K562 (cell line): Measurements from ENCODE around the gene CKLF. TPM values are rescaled to one million over a fixed set of nuclear protein-coding genes. Genes with fewer than 3 reads are reported as not detected.
A peak's percentile ranks its signal among the peaks of the same experiment; 100 is the strongest.

Source experiments
- ATAC-seq: fragments of 200-7000 bp; cut with Tn5 transposase; 3 replicates; pipeline ENCODE4 v1.9.1; 2020; ENCODE audit warnings: moderate library complexity
- BruUV-seq: library from RNA; stranded (reverse); fragments of 400-500 nt; replicated peaks from 2 replicates; lab custom pipeline; 2021; lab: Mats Ljungman, UMichigan
- CTCF ChIA-PET: fragments of 300-600 bp; formaldehyde crosslinking; extraction: SDS; loops from one replicate; lab custom pipeline; 2021; ENCODE audit warnings: low intra/inter-chr PET ratio; lab: Yijun Ruan, JAX
- POLR2A ChIA-PET: fragments of 300-600, 350-650 bp; sonication (Branson Sonifier 250); formaldehyde crosslinking; extraction: SDS; loops from one replicate; lab custom pipeline; 2021; ENCODE audit warnings: antibody characterized with exemption, inconsistent platforms; lab: Yijun Ruan, JAX
- DNase-seq, 4 experiments: peaks; one replicate each; pipeline versions ENCODE4 v3.0.0 to v3.0.0-alpha.2; 2011 to 2018; ENCODE audit warnings: low spot score in 3 of 4, mixed read lengths in 3 of 4; ENCODE audit errors: extremely low read depth in 1 of 4
- FAIRE-seq: peaks from 2 replicates; lab custom pipeline; 2011; peaks lifted over from hg19 to GRCh38; lab: Jason Lieb, UNC
- H2AFZ ChIP-seq: 2 replicates; pipeline ENCODE4 v1.6.0; 2011; ENCODE audit warnings: low read depth, low read length, control low read depth, inconsistent platforms
- H3K27ac ChIP-seq: fragments of 200-600 bp; 3 replicates; pipeline ENCODE4 v1.8.0; 2011; ENCODE audit warnings: low read depth, mild to moderate bottlenecking, control low read depth, inconsistent platforms, low read length, moderate library complexity, mixed read lengths; ENCODE audit errors: extremely low read depth
- H3K27me3 ChIP-seq, 2 experiments: fragments of 300-600 bp in 1 of 2; 2 replicates in 1 of 2; 3 replicates in 1 of 2; pipeline versions ENCODE4 v1.6.0 to v1.8.0; 2011; ENCODE audit warnings: inconsistent platforms in 2 of 2, low read length in 2 of 2, mild to moderate bottlenecking in 1 of 2, mixed read lengths in 1 of 2, moderate library complexity in 1 of 2; ENCODE audit not compliant: control insufficient read depth in 2 of 2, insufficient read depth in 2 of 2
- H3K36me3 ChIP-seq: fragments of 300-600 bp; 3 replicates; pipeline ENCODE4 v1.8.0; 2011; ENCODE audit warnings: mild to moderate bottlenecking, low read length, inconsistent platforms; ENCODE audit not compliant: control insufficient read depth, insufficient read depth
- H3K4me1 ChIP-seq, 2 experiments: fragments of 200-600 bp in 1 of 2; replicated peaks in 1 of 2; 2 replicates in 1 of 2; 3 replicates in 1 of 2; pipeline versions ENCODE4 v1.5.1 to v1.8.0; 2011; ENCODE audit warnings: inconsistent platforms in 2 of 2, low read length in 2 of 2, mild to moderate bottlenecking in 1 of 2, mixed read lengths in 1 of 2, moderate library complexity in 1 of 2; ENCODE audit not compliant: control insufficient read depth in 2 of 2, insufficient read depth in 2 of 2
- H3K4me2 ChIP-seq: 2 replicates; pipeline ENCODE4 v1.6.1; 2011; ENCODE audit warnings: low read length, control low read depth, inconsistent platforms, mixed read lengths; ENCODE audit not compliant: insufficient read depth
- H3K4me3 ChIP-seq: fragments of 200-600 bp; sonication (generic), shearing (Covaris generic); 2 replicates; pipeline ENCODE4 v1.5.1; 2016; ENCODE audit warnings: control low read depth, inconsistent platforms
- H3K79me2 ChIP-seq: fragments of 200-600 bp; 3 replicates; pipeline ENCODE4 v1.8.0; 2011; ENCODE audit warnings: low read length, inconsistent platforms; ENCODE audit not compliant: control insufficient read depth, insufficient read depth
- H3K9ac ChIP-seq, 2 experiments: 2 replicates each; pipeline versions ENCODE4 v1.6.0 to v1.6.1; 2011; ENCODE audit warnings: low read depth in 2 of 2, low read length in 2 of 2, control low read depth in 1 of 2, inconsistent platforms in 1 of 2, mild to moderate bottlenecking in 1 of 2, mixed read lengths in 1 of 2; ENCODE audit not compliant: insufficient read depth in 1 of 2
- H3K9me1 ChIP-seq: one replicate; pipeline ENCODE4 v1.6.0; 2011; ENCODE audit warnings: inconsistent platforms, mild to moderate bottlenecking, low read length, moderate library complexity; ENCODE audit not compliant: control insufficient read depth, insufficient read depth
- H3K9me3 ChIP-seq: replicated peaks from 2 replicates; pipeline ENCODE4 v1.5.1; 2011; ENCODE audit warnings: low read depth, low read length, inconsistent platforms; ENCODE audit not compliant: control insufficient read depth, insufficient read depth
- H4K20me1 ChIP-seq: replicated peaks from 2 replicates; pipeline ENCODE4 v1.6.1; 2011; ENCODE audit warnings: low read length, inconsistent platforms, mixed read lengths; ENCODE audit not compliant: control insufficient read depth, insufficient read depth
- EGR1 ChIP-seq: fragments of 450-650 bp; conservative IDR thresholded peaks from 2 replicates; pipeline ENCODE4 v1.6.1; 2017; ENCODE audit warnings: mild to moderate bottlenecking
- FOXM1 ChIP-seq, 2 experiments: fragments of 450-650 bp in 1 of 2; sonication (generic) in 1 of 2; formaldehyde crosslinking in 1 of 2; IDR thresholded peaks; 2 replicates each; pipeline versions ENCODE4 v1.6.1 to v1.9.0; 2017 to 2022; ENCODE audit warnings: low read depth in 2 of 2, mild to moderate bottlenecking in 2 of 2, missing genetic modification reagents in 1 of 2, moderate library complexity in 1 of 2
- FUS ChIP-seq: fragments of 200-400 bp; formaldehyde crosslinking; optimal IDR thresholded peaks from 2 replicates; pipeline ENCODE3; 2017; ENCODE audit warnings: low read depth, low read length
- MAZ ChIP-seq, 2 experiments: fragments of 450-650 bp in 1 of 2; sonication (generic) in 1 of 2; formaldehyde crosslinking; IDR thresholded peaks in 1 of 2; conservative IDR thresholded peaks in 1 of 2; 2 replicates each; pipeline versions ENCODE4 v1.4.0 to v1.5.0; 2020; ENCODE audit warnings: mild to moderate bottlenecking in 1 of 2, missing genetic modification reagents in 1 of 2
- MEF2D ChIP-seq: conservative IDR thresholded peaks from 2 replicates; pipeline ENCODE4 v1.6.1; 2016; ENCODE audit warnings: low read depth, missing genetic modification characterization, missing compliant biosample characterization
- POLR2A ChIP-seq: fragments of 450-650 bp; conservative IDR thresholded peaks from 2 replicates; pipeline ENCODE4 v1.6.1; 2016
- RBM25 ChIP-seq: fragments of 200-400 bp; formaldehyde crosslinking; IDR thresholded peaks from 2 replicates; pipeline ENCODE4 v1.6.1; 2018; ENCODE audit warnings: low read length, low read depth, moderate library complexity; ENCODE audit not compliant: severe bottlenecking
- ZNF780A ChIP-seq: fragments of 250-450 bp; sonication (Bioruptor Pico); IDR thresholded peaks from 2 replicates; pipeline ENCODE4 v1.5.0; 2021; ENCODE audit warnings: mild to moderate bottlenecking
- WGBS: fragments of 100-300 bp; shearing (Covaris generic); methylation state at CpG from one replicate; pipeline ENCODE4 v1.1.6; 2016; ENCODE audit warnings: low coverage, mixed read lengths; ENCODE audit not compliant: insufficient coverage; ENCODE audit errors: missing lambda C conversion rate; 5-methylcytosine and 5-hydroxymethylcytosine counted together
- in situ Hi-C: fragments of 300-500 bp; cut with MboI; formaldehyde crosslinking; loops from 4 replicates; pipeline ENCODE4 v1.15.0; 2018; ENCODE audit warnings: inconsistent platforms, mixed read lengths
- intact Hi-C: fragments of 100-400 bp; cut with micrococcal nuclease; formaldehyde crosslinking; loops from 2 replicates; pipeline ENCODE4 v1.14.2; 2022
- polyA plus RNA-seq, 8 experiments: library from polyadenylated mRNA; depleted of rRNA in 4 of 8; stranded (reverse) in 5 of 8; unstranded in 3 of 8; fragments of >200 nt; fragmentation: Nextera tagmentation in 2 of 8; fragmentation: Illumina TruSeq in 1 of 8; extraction: Ambion mirVana in 2 of 8; extraction: Trizol in 1 of 8; gene quantifications; 2 replicates each; pipeline versions ENCODE4 v1.2.1 to v1.2.3, GENCODE V29; 2011 to 2014; ENCODE audit warnings: inconsistent platforms in 1 of 8, missing spikeins in 1 of 8
- total RNA-seq, 7 experiments: library from RNA; depleted of rRNA in 6 of 7; stranded (reverse); fragments of >200 nt in 6 of 7; fragmentation: Illumina TruSeq in 2 of 7; extraction: Trizol in 2 of 7; gene quantifications; 2 replicates each; pipeline versions ENCODE4 v1.2.1 to v1.2.3, GENCODE V29; 2011 to 2021; ENCODE audit warnings: low replicate concordance in 1 of 7
- TF ChIP-seq, protein P1 (sequence below), 2 experiments: IDR thresholded peaks; 2 replicates each; pipeline ENCODE4 v1.6.1; 2012; ENCODE audit warnings: improper control_type of control experiment in 2 of 2, low read depth in 2 of 2, low read length in 2 of 2, borderline replicate concordance in 1 of 2
- TF ChIP-seq, protein P2 (sequence below), 2 experiments: fragments of 450-650 bp; conservative IDR thresholded peaks; 2 replicates each; pipeline ENCODE4 v1.6.1; 2017; ENCODE audit warnings: mild to moderate bottlenecking in 2 of 2, moderate library complexity in 2 of 2
- TF ChIP-seq, protein P3 (sequence below): fragments of 450-650 bp; IDR thresholded peaks from 2 replicates; pipeline ENCODE4 v1.6.1; 2018; ENCODE audit not compliant: partially characterized antibody

CKLF gene
- total and polyA plus RNA-seq, 9 of the 15 experiments (the other 6 are each of a cell fraction or from before 2014, with no cell fraction given): 84.8 to 322 (median 118) TPM

DNA sequence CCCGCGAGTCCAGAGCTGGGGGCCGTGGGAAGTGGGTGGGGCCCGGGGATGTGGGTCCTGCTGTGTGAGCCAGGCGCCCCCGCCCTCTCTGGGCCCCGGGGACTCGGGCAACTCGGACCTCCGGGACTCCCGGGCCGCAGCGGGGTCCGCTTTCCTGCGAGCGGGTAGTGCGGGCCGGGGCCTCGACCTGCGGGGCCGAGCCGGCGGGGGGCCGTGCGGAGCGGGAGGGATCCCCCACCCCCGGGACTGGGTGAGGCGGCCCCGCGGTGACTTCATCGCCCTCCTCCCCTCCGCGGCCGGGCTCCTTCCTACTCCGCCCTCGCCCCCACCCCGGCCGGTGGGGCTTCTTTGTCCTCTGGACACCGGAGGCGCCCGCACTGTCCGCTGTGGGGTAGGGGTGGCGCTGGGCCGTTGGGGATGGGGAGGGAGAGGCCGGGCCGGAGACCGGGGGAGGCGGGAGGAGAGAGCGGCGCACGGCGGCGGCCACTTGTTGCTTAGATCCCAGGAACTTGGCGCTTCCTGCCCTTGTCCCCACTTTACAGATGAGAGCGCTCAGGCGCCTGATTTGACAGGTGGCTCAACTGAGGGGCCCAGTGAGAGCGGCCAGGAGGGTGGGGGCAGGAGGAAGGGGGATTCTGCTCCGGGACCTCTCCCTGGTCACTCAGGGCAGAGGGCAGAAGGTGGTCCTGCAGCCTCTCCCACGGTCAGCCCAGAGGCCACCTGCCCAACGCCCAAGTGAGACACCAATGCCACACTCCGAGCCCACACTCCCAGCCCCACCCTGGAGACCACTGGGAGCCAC lies 53.0 kb downstream of the CKLF start:
- 3% methylated on average over 20 of the region's 61 CpGs for WGBS
- Histone ChIP-seq H3K27me3 (no peaks in the 10 kb centered on the region), H3K4me2 (peak overlapping the region; percentile 70), H3K9me3 (no peaks in the 10 kb centered on the region; the same call in 1 of the 2 replicates), H3K4me1 (peaks cover 25 to 61% of the 10 kb centered on the region in 2 experiments), H3K36me3 (peaks cover 31% of the 10 kb centered on the region; the same call in 2 of the 3 replicates), H3K4me3 (peak overlapping the region; percentile 91), H3K9ac (peak overlapping the region; percentile 80 to 95), H3K9me1 (no peaks in the 10 kb centered on the region), H3K27ac (peak overlapping the region; percentile 92), H3K79me2 (peaks cover 17% of the 10 kb centered on the region), H2AFZ (peak overlapping the region; percentile 74), H4K20me1 (peaks cover 4% of the 10 kb centered on the region; the same call in 1 of the 2 replicates)
- no TSS peak for BruUV-seq
- ChIA-PET CTCF (interaction anchor here (0.6 kb wide), 1 partner anchor 261 kb away, joined by 3 read pairs; no protein-coding TSS in a partner anchor), POLR2A (interaction anchor here (0.5 to 1.0 kb wide), 2 partner anchors 162 to 182 kb away, joined by 3 read pairs; no protein-coding TSS in a partner anchor)
- ATAC-seq: peak; percentile 79
- DNase-seq: peak; percentile 75 to 86 (median 80)
- in situ Hi-C loops: loop anchor here (5.0 kb wide), 1 partner anchor 262 kb away; no protein-coding TSS in a partner anchor
- no peak for FAIRE-seq
- intact Hi-C loops: loop anchor here (5.0 kb wide), 2 partner anchors 87 to 198 kb away; no protein-coding TSS in a partner anchor
- no peak for TF ChIP-seq MEF2D (tag)
- TF ChIP-seq, protein P1, sequence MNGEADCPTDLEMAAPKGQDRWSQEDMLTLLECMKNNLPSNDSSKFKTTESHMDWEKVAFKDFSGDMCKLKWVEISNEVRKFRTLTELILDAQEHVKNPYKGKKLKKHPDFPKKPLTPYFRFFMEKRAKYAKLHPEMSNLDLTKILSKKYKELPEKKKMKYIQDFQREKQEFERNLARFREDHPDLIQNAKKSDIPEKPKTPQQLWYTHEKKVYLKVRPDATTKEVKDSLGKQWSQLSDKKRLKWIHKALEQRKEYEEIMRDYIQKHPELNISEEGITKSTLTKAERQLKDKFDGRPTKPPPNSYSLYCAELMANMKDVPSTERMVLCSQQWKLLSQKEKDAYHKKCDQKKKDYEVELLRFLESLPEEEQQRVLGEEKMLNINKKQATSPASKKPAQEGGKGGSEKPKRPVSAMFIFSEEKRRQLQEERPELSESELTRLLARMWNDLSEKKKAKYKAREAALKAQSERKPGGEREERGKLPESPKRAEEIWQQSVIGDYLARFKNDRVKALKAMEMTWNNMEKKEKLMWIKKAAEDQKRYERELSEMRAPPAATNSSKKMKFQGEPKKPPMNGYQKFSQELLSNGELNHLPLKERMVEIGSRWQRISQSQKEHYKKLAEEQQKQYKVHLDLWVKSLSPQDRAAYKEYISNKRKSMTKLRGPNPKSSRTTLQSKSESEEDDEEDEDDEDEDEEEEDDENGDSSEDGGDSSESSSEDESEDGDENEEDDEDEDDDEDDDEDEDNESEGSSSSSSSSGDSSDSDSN (IDR thresholded peaks at IDR 0.05; ENCODE audit: borderline replicate concordance in 1 of 2, low read depth in 2 of 2, low read length in 2 of 2): 0 out of 4 replicates have a peak, but pooled peaks of 1 of the 2 experiments have one; percentile 51
- TF ChIP-seq FOXM1 (IDR thresholded peaks at IDR 0.05; ENCODE audit: low read depth): no peak
- 0 out of 2 replicates have a peak, but pooled peaks have one; percentile 64 for TF ChIP-seq FOXM1 (CRISPR knock-in tag; IDR thresholded peaks at IDR 0.05; ENCODE audit: low read depth)
- peak; percentile 13 for TF ChIP-seq FUS
- no peak for TF ChIP-seq ZNF780A (CRISPR knock-in tag)
- 0 out of 2 replicates have a peak, but pooled peaks have one; percentile 48 for TF ChIP-seq POLR2A
- TF ChIP-seq, protein P2, sequence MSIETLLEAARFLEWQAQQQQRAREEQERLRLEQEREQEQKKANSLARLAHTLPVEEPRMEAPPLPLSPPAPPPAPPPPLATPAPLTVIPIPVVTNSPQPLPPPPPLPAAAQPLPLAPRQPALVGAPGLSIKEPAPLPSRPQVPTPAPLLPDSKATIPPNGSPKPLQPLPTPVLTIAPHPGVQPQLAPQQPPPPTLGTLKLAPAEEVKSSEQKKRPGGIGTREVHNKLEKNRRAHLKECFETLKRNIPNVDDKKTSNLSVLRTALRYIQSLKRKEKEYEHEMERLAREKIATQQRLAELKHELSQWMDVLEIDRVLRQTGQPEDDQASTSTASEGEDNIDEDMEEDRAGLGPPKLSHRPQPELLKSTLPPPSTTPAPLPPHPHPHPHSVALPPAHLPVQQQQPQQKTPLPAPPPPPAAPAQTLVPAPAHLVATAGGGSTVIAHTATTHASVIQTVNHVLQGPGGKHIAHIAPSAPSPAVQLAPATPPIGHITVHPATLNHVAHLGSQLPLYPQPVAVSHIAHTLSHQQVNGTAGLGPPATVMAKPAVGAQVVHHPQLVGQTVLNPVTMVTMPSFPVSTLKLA (conservative IDR thresholded peaks at IDR 0.05): peak in 1 of 2 experiments; percentile 58; a peak in 2 of 4 replicates
- TF ChIP-seq RBM25: peak; percentile 43
- peak; percentile 72 to 80; a peak in 3 of 4 replicates for TF ChIP-seq MAZ (CRISPR knock-in tag; conservative IDR thresholded peaks at IDR 0.05 in 1 of 2, IDR thresholded peaks at IDR 0.05 in 1 of 2)
- TF ChIP-seq EGR1: peak; percentile 45; the same call in 1 of the 2 replicates
- TF ChIP-seq, protein P3, sequence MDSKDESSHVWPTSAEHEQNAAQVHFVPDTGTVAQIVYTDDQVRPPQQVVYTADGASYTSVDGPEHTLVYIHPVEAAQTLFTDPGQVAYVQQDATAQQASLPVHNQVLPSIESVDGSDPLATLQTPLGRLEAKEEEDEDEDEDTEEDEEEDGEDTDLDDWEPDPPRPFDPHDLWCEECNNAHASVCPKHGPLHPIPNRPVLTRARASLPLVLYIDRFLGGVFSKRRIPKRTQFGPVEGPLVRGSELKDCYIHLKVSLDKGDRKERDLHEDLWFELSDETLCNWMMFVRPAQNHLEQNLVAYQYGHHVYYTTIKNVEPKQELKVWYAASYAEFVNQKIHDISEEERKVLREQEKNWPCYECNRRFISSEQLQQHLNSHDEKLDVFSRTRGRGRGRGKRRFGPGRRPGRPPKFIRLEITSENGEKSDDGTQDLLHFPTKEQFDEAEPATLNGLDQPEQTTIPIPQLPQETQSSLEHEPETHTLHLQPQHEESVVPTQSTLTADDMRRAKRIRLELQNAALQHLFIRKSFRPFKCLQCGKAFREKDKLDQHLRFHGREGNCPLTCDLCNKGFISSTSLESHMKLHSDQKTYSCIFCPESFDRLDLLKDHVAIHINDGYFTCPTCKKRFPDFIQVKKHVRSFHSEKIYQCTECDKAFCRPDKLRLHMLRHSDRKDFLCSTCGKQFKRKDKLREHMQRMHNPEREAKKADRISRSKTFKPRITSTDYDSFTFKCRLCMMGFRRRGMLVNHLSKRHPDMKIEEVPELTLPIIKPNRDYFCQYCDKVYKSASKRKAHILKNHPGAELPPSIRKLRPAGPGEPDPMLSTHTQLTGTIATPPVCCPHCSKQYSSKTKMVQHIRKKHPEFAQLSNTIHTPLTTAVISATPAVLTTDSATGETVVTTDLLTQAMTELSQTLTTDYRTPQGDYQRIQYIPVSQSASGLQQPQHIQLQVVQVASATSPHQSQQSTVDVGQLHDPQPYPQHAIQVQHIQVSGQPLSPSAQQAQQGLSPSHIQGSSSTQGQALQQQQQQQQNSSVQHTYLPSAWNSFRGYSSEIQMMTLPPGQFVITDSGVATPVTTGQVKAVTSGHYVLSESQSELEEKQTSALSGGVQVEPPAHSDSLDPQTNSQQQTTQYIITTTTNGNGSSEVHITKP: peak; percentile 55
